RWPE1 (cell line): ENCODE data around the gene NLGN1.
"Not testable (repeated sequence)": the region's sequence is repeated elsewhere in the genome, so short reads cannot be mapped to it uniquely, and the experiment has no call there.

Source experiments
- CTCF ChIA-PET: fragments of 350-600 bp; sonication (Branson Sonifier 250); formaldehyde crosslinking; extraction: SDS; loops from one replicate; lab custom pipeline; 2021; lab: Yijun Ruan, JAX
- POLR2A ChIA-PET: fragments of 400-600 bp; formaldehyde crosslinking; extraction: SDS; loops from one replicate; lab custom pipeline; 2020; ENCODE audit warnings: antibody characterized with exemption; ENCODE audit not compliant: low non-redundant PET; lab: Yijun Ruan, JAX
- DNase-seq: peaks from one replicate; pipeline ENCODE4 v3.0.0; 2012; ENCODE audit warnings: low spot score
- H3K27ac ChIP-seq: fragments of 450-650 bp; 2 replicates; pipeline ENCODE4 v1.5.1; 2017
- CTCF ChIP-seq: fragments of 450-650 bp; conservative IDR thresholded peaks from 2 replicates; pipeline ENCODE4 v1.5.1; 2017; ENCODE audit warnings: low read depth, mild to moderate bottlenecking

The NLGN1 gene

GRCh38 chr3:174223626-174224025 is 826.1 kb downstream of the NLGN1 start:
- no peak for DNase-seq
- no peak overlapping the region for H3K27ac ChIP-seq
- no peak for TF ChIP-seq CTCF
- ChIA-PET CTCF (no interaction called here), POLR2A (no interaction called here)

GRCh38 chr3:174229916-174230315 is 832.4 kb downstream of the NLGN1 start:
- ChIA-PET CTCF (no interaction called here), POLR2A (no interaction called here)
- no peak for DNase-seq
- H3K27ac ChIP-seq = no peak overlapping the region
- no peak for TF ChIP-seq CTCF

- H3K27ac ChIP-seq, POLR2A ChIA-PET, DNase-seq, CTCF ChIA-PET: not testable (repeated sequence)
These were observed 834.6 kb downstream of the NLGN1 start for GRCh38 chr3:174232028-174232657.

GRCh38 chr3:174232658-174233429 is 835.3 kb downstream of the NLGN1 start:
- H3K27ac ChIP-seq = no peak overlapping the region
- DNase-seq = no peak
- ChIA-PET CTCF (interaction anchor here (0.7 kb wide), 1 partner anchor 703 kb away, joined by 3 read pairs; no protein-coding TSS in a partner anchor), POLR2A (no interaction called here)
- no peak for TF ChIP-seq CTCF

- ChIA-PET POLR2A (no interaction called here), CTCF (interaction anchor here (0.7 kb wide), 2 partner anchors 35 to 704 kb away, joined by 3 read pairs; no protein-coding TSS in a partner anchor)
- TF ChIP-seq CTCF = no peak
- H3K27ac ChIP-seq = no peak overlapping the region
- no peak for DNase-seq
These were observed 836.0 kb downstream of the NLGN1 start for GRCh38 chr3:174233511-174233910.

- DNase-seq = no peak
- ChIA-PET POLR2A (no interaction called here), CTCF (interaction anchor here (0.7 kb wide), 1 partner anchor 1261 kb away, joined by 4 read pairs; no protein-coding TSS in a partner anchor)
- TF ChIP-seq CTCF = no peak
- H3K27ac ChIP-seq = no peak overlapping the region
These were observed 844.9 kb downstream of the NLGN1 start for GRCh38 chr3:174242311-174243041.
